RWPE1 (cell line): ENCODE measurements around the gene GJC2.

Source experiments
- CTCF ChIA-PET: fragments of 350-600 bp; sonication (Branson Sonifier 250); formaldehyde crosslinking; extraction: SDS; loops from one replicate; lab custom pipeline; 2021; lab: Yijun Ruan, JAX
- POLR2A ChIA-PET: fragments of 400-600 bp; formaldehyde crosslinking; extraction: SDS; loops from one replicate; lab custom pipeline; 2020; ENCODE audit warnings: antibody characterized with exemption; ENCODE audit not compliant: low non-redundant PET; lab: Yijun Ruan, JAX
- DNase-seq: peaks from one replicate; pipeline ENCODE4 v3.0.0; 2012; ENCODE audit warnings: low spot score
- H3K27ac ChIP-seq: fragments of 450-650 bp; 2 replicates; pipeline ENCODE4 v1.5.1; 2017
- CTCF ChIP-seq: fragments of 450-650 bp; conservative IDR thresholded peaks from 2 replicates; pipeline ENCODE4 v1.5.1; 2017; ENCODE audit warnings: low read depth, mild to moderate bottlenecking

Gene GJC2

GRCh38 chr1:228120857-228121489, 28.8 kb upstream of the GJC2 start:
- POLR2A ChIA-PET = interaction anchor here (0.6 kb wide), 1 partner anchor 9 kb away, joined by 6 read pairs; no protein-coding TSS in a partner anchor
- CTCF ChIA-PET = interaction anchor here (0.7 to 1.6 kb wide), 2 partner anchors 10 to 146 kb away, joined by 3 read pairs; no protein-coding TSS in a partner anchor
- no peak for TF ChIP-seq CTCF
- peak overlapping the region; percentile 26; the same call in 1 of the 2 replicates for H3K27ac ChIP-seq
- DNase-seq = no peak

- ChIA-PET POLR2A (interaction anchor here (0.6 kb wide), 1 partner anchor 13 kb away, joined by 3 read pairs; no protein-coding TSS in a partner anchor), CTCF (interaction anchor here (0.6 kb wide), 1 partner anchor 529 kb away, joined by 3 read pairs; no protein-coding TSS in a partner anchor)
- no peak overlapping the region for H3K27ac ChIP-seq
- TF ChIP-seq CTCF = no peak
- no peak for DNase-seq
Observed at GRCh38 chr1:228122921-228123441, 26.7 kb upstream of the GJC2 start.

- DNase-seq = no peak
- ChIA-PET CTCF (no interaction called here), POLR2A (no interaction called here)
- H3K27ac ChIP-seq = no peak overlapping the region
- TF ChIP-seq CTCF = no peak
Observed at GRCh38 chr1:228123505-228123904, 26.2 kb upstream of the GJC2 start.

DNA sequence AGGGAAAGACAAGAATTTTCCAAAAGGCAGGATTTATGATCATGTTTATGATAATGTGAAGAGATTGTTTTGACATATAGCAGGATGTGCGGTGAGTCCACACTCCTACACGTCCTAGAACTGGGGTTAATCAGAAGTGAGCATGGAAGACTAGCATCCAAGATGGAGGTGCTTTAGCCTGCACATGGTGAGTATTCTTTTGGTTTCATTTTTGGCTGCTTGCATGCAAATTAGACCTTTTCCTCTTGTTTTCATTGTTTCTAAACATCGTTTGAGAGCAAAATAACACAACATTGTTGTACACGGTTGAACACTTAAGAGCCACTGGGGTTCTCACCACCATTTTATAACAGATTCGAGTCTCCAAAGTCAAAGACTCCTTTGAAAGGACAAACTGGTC, 24.5 kb upstream of the GJC2 start:
- ChIA-PET POLR2A (no interaction called here), CTCF (no interaction called here)
- no peak overlapping the region for H3K27ac ChIP-seq
- no peak for TF ChIP-seq CTCF
- DNase-seq = no peak

- TF ChIP-seq CTCF = no peak
- H3K27ac ChIP-seq = no peak overlapping the region
- DNase-seq = no peak
- CTCF ChIA-PET = interaction anchor here (0.6 to 1.5 kb wide), 3 partner anchors 35 to 597 kb away, joined by 3 to 7 read pairs (median 4); no protein-coding TSS in a partner anchor
- POLR2A ChIA-PET = interaction anchor here (0.7 to 1.2 kb wide), 2 partner anchors 17 to 34 kb away, joined by 3 read pairs; no protein-coding TSS in a partner anchor
Observed at GRCh38 chr1:228131766-228132165, 18.0 kb upstream of the GJC2 start.

DNA sequence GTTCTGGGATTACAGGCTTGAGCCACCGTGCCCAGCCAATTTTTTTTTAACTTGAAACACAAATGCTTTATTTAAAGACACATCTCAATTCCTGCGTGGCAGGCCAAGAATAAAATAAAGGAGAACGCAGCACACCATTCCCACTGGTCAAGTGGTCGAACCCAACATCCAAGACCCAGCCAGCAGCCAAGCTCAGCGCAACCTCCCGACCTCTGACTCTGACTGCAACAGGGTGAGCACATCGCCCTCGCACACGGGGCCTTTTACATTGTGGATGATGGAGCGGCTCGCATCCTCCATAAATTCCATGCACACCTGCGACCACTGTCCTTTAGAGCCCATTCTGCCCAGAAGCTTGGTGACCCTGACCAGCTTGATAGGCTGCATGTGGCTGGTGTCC, 15.1 kb upstream of the GJC2 start:
- CTCF ChIA-PET = interaction anchor here (0.6 kb wide), 1 partner anchor 177 kb away, joined by 4 read pairs; no protein-coding TSS in a partner anchor
- TF ChIP-seq CTCF = no peak
- no peak for DNase-seq
- POLR2A ChIA-PET = interaction anchor here (0.8 kb wide), 1 partner anchor 32 kb away, joined by 3 read pairs; no protein-coding TSS in a partner anchor
- H3K27ac ChIP-seq = no peak overlapping the region
